Stimulated activated naive B cell treated with anti-CD40 and anti-IgM and Interleukin-4, amounts not matched to agents 10 μg/mL and 1 μg/mL and 100 μg/mL, for 72 hours (primary cell): Measurements from ENCODE around the gene LGALSL.

Experiments
- ATAC-seq, 2 donors: fragments of 150-1000 bp; cut with Tn5 transposase; replicated peaks; 2 replicates each; pipeline ENCODE4 v1.10.0; 2021; ENCODE audit warnings: moderate library complexity in 1 of 2
- DNase-seq: peaks from one replicate; pipeline ENCODE4 v3.0.0; 2021
- H3K27ac Mint-ChIP-seq: one replicate; pipeline ENCODE4 v1.8.0; 2022; ENCODE audit warnings: mild to moderate bottlenecking, mixed read lengths
- H3K27me3 Mint-ChIP-seq, 2 donors: one replicate each; pipeline ENCODE4 v1.8.0; 2022; ENCODE audit warnings: mixed read lengths in 2 of 2
- H3K36me3 Mint-ChIP-seq, 2 donors: one replicate each; pipeline ENCODE4 v1.8.0; 2022; ENCODE audit warnings: mixed read lengths in 2 of 2, mild to moderate bottlenecking in 1 of 2
- H3K4me1 Mint-ChIP-seq, 2 donors: one replicate each; pipeline ENCODE4 v1.8.0; 2022; ENCODE audit warnings: mixed read lengths in 2 of 2, mild to moderate bottlenecking in 1 of 2
- H3K4me3 Mint-ChIP-seq, 2 donors: one replicate each; pipeline ENCODE4 v1.8.0; 2022; ENCODE audit warnings: mild to moderate bottlenecking in 2 of 2, mixed read lengths in 2 of 2, moderate library complexity in 1 of 2
- H3K9me3 Mint-ChIP-seq, 2 donors: one replicate each; pipeline ENCODE4 v1.8.0; 2022; ENCODE audit warnings: mixed read lengths in 2 of 2, mild to moderate bottlenecking in 1 of 2

Gene LGALSL

DNA sequence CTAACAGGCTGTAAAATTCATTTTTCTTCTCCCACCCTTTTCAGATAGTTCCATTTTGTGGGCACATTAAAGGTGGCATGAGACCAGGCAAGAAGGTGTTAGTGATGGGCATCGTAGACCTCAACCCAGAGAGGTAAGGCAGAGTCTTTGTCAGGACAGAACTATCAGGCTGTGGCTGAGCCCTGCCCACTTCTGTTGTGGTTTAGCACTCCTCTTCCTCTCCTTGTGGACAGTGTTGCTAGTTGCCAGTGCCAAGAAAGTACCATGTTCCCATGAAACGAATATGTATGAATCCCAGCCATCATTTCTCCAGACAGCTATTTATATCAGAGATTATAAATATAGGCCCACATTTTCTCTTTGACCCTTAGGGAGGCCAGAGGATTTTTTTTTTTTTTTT is 1.6 kb downstream of the LGALSL start:
- H3K4me1 Mint-ChIP-seq, result peaks cover 12 to 26% of the 10 kb centered on the region in 2 donors
- H3K27ac Mint-ChIP-seq, result no peak overlapping the region
- H3K4me3 Mint-ChIP-seq, result peak overlapping the region; percentile 78 to 84
- no peak for ATAC-seq
- DNase-seq, result no peak
- H3K36me3 Mint-ChIP-seq, result no peaks in the 10 kb centered on the region
- H3K9me3 Mint-ChIP-seq, result no peaks in the 10 kb centered on the region
- no peaks in the 10 kb centered on the region for H3K27me3 Mint-ChIP-seq

DNA sequence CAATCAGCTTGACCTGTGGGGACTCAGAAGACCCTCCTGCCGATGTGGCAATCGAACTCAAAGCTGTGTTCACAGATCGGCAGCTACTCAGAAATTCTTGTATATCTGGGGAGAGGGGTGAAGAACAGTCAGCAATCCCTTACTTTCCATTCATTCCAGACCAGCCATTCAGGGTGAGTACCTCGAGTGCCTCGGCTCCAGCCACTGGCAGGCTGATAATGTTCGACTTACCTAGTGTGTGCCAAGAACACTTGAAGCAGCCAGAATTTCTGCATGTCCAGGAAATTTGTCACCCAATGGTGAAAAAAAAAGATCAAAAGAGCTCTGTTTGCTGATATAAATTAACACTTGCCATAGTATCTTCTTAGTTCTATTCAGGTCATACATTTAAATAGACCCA is 2.3 kb downstream of the LGALSL start:
- Mint-ChIP-seq H3K9me3 (no peaks in the 10 kb centered on the region), H3K4me1 (peaks cover 12 to 26% of the 10 kb centered on the region in 2 donors), H3K27me3 (no peaks in the 10 kb centered on the region), H3K27ac (no peak overlapping the region), H3K36me3 (no peaks in the 10 kb centered on the region), H3K4me3 (no peak overlapping the region)
- DNase-seq, result no peak
- no peak for ATAC-seq

DNA sequence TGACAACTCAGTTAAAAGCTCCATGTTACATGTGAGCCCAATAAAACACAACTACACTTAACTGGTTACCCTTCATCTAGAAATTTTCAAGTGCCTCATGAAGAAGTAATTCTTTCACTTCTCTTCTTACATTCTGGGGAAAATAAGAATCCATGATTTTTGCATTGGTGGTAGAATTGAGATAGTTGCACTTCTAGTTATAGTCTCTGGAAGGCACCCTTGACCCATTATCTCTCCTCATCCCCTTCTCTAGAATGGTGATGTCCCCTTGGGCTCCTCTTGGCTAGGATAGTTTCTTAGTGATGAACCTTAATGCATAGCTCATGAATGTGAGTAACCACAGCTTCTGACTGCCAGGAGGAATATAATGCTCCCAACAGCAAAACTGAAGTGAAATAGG is 3.6 kb downstream of the LGALSL start:
- DNase-seq, result no peak
- Mint-ChIP-seq H3K36me3 (no peaks in the 10 kb centered on the region), H3K27ac (no peak overlapping the region), H3K4me3 (no peak overlapping the region), H3K4me1 (peaks cover 12 to 26% of the 10 kb centered on the region in 2 donors), H3K27me3 (no peaks in the 10 kb centered on the region), H3K9me3 (no peaks in the 10 kb centered on the region)
- no peak for ATAC-seq

DNA sequence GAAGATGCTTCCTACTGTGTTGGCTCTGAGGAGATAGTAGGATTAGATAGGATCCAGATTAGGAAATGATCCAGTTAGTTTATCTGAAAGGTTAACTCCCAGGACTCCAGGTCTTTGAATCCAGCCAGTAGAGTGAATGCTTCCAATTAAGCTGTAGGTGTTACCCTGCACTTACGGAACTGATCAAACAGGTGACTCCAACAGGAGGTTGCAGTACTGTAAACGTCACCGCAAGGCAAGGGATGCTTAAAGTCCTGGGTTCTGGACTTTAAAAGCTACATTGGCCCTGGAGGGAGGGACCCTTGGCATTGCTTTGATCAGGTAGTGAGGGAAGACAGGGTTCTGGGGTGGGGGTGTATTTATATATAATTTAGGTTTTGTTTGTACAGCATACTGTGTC is 5.6 kb downstream of the LGALSL start:
- H3K36me3 Mint-ChIP-seq, result no peaks in the 10 kb centered on the region
- ATAC-seq, result no peak
- no peak overlapping the region for H3K4me3 Mint-ChIP-seq

DNA sequence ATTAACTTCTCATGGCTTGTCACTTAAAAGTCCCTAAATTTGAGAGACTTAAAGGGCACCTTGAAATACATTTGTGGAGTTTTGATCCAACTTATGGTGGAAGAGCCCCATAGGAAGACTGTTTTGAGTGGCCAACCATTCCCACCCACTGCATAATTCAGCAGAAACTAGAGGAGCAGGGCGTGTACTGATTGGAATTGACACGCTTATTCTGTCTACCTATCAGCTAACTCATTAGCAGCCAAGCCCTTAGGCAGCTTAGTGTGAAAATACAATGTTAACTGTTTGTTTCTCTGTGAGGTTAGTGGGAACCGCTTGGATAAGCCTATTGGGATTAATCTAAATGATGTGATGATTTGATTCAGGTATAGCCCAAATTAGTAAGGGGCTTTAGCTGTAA is 6.4 kb downstream of the LGALSL start:
- ATAC-seq (no peak), DNase-seq (no peak)
- H3K9me3 Mint-ChIP-seq, result no peaks in the 10 kb centered on the region
- no peak overlapping the region for H3K27ac Mint-ChIP-seq
- H3K4me3 Mint-ChIP-seq, result no peak overlapping the region
- H3K36me3 Mint-ChIP-seq, result no peaks in the 10 kb centered on the region
- peaks cover 1 to 11% of the 10 kb centered on the region in 2 donors for H3K4me1 Mint-ChIP-seq
- no peaks in the 10 kb centered on the region for H3K27me3 Mint-ChIP-seq

More for the DNA sequence above, 5.6 kb downstream of the LGALSL start:
- Mint-ChIP-seq H3K4me1 (peaks cover 6 to 18% of the 10 kb centered on the region in 2 donors), H3K27me3 (no peaks in the 10 kb centered on the region), H3K27ac (no peak overlapping the region), H3K9me3 (no peaks in the 10 kb centered on the region)
- no peak for DNase-seq

DNA sequence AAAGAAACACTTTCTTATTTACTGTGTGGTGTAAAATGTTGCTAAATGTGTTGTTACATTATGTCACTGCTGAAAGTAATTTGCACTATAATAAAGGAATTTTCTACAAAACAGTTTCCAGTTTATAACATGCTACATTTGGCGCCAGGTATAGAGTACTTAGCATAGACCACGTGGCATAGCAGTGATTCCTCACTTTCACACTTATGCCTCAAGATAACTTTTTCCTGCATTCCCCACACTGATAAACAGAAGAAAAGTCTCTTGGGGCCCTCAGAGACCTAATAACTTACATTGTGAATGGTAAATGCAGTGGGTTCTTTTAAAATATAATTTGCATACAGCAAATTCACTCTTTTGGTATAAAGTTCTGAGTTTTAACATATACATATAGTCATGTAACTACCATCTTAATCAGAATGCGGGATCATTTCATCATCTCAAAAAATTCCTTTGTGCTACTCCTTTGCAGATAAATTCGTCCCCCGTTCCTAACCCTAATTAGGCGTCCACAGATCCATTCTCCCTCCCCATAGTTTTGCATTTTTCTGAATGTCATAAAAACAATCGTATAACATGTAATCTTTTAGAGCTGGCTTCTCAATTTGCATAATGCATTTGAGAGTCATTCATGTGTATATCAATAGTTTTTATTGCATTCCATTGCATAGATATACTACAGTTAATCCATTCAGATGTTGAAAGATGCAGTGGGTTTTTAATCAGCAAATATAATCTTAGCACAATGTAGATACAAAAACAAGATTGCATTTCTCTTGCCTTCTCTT is 7.5 kb downstream of the LGALSL start:
- ATAC-seq (no peak), DNase-seq (no peak)
- Mint-ChIP-seq H3K4me1 (peaks cover 0 to 8% of the 10 kb centered on the region in 2 donors), H3K4me3 (no peak overlapping the region), H3K27ac (no peak overlapping the region), H3K9me3 (no peaks in the 10 kb centered on the region), H3K36me3 (no peaks in the 10 kb centered on the region), H3K27me3 (no peaks in the 10 kb centered on the region)

DNA sequence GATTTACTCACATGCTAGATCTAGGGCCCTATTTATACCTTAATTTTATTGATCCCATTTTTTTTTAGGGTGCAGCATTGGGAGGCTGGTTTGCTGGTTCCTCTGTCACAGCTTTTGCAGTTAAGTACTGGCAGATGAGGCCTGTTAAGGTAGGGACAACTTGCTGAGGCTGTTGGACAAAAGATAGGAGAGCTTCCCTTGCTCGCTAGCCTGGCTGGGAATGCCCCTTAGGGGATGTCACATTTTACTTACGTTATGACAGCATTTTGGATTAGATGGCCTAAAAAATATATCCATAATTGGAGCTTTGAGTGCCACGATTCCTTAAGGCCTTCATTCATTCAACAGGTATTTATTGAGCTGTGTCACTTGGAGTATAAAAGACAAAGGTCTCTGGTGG is 8.2 kb downstream of the LGALSL start:
- Mint-ChIP-seq H3K36me3 (no peaks in the 10 kb centered on the region), H3K4me1 (peaks cover 0 to 5% of the 10 kb centered on the region in 2 donors), H3K9me3 (no peaks in the 10 kb centered on the region), H3K4me3 (no peak overlapping the region), H3K27me3 (no peaks in the 10 kb centered on the region), H3K27ac (no peak overlapping the region)
- DNase-seq (no peak), ATAC-seq (no peak)

DNA sequence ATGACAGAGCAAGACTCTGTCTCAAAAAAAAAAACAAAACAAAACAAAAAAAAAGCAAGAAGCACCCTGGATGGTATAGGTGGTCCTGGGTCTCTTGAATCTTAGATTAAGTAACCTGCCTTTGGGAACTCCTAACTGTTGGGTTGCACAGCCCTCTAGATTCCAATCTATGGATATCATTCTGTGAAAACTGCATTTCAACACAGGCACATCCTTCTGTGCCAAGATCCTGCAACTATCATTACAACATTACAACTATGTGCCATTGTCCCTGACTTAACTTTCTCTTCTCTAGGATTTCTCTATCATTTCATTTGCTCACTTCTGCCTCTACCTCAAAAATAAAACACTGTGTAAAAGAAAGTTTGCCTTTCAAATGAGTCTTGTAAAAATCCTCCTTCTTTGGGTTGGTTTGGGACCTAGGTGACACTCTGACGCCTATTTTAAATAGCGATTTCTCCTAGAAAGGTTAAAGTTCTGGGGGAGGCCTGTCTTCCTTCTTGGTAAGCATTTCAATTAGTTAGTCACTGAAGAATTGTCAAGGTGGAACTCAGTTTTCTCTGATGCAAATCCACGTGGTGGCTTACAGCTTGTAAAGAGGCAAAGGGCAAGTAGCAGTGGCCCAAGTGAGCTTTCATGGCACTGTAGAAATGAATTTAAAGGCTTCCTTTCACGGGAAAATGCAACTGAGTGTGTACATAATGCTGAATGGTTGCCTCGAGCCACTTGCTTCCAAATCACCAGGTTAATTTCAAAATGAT is 9.2 kb downstream of the LGALSL start:
- ATAC-seq (no peak), DNase-seq (no peak)
- no peak overlapping the region for H3K27ac Mint-ChIP-seq
- H3K9me3 Mint-ChIP-seq, result no peaks in the 10 kb centered on the region
- no peak overlapping the region for H3K4me3 Mint-ChIP-seq
- no peaks in the 10 kb centered on the region for H3K27me3 Mint-ChIP-seq
- no peaks in the 10 kb centered on the region for H3K36me3 Mint-ChIP-seq
- no peaks in the 10 kb centered on the region for H3K4me1 Mint-ChIP-seq

DNA sequence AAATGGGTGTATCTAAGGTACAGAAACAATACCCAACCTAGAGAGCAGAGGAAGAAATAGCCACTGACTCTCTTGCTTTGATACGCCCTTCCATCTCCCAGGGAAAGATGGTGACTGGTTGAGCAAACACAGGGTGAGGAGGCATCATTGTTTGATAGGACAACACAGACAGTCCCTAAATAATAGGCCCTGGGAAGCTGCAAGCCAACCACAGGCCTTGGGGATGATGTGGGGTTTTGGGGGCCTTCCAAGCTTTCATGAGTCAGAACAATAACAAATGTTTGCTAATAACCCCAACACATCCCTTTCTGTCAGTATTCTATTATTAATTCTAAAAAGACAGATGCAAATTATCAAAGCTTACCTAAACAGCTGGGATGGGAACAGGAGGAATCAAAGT is 9.8 kb downstream of the LGALSL start:
- no peak for DNase-seq
- no peak overlapping the region for H3K27ac Mint-ChIP-seq

DNA sequence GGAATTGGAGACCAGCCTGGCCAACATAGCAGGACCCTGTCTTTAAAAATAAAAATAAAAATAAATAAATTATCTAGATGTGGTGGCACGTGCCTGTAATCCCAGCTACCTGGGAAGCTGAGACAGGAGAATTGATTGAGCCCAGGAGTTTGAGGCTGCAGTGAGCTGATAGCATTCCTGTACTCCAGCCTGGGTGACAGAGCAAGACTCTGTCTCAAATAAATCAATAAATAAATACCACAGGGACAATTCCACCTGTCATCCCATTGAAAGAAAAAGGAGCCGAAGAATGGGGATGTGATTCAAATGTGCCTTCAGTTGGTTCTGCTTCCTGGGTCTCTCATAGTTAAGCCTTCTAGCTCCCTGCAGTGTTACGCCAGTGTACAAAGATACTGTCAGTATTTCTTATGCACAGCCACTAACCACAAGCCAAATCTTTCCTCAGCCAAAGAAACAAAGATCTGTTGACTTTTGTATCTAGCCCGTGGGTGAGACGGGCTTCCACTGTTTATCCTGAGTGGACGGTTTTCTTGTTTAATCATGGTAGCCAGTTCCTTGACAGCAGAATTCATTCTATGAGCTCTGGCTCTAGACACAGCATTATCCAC is 12.6 kb downstream of the LGALSL start:
- ATAC-seq, result no peak

More for the DNA sequence above, 9.8 kb downstream of the LGALSL start:
- H3K36me3 Mint-ChIP-seq, result no peaks in the 10 kb centered on the region
- H3K9me3 Mint-ChIP-seq, result no peaks in the 10 kb centered on the region
- no peaks in the 10 kb centered on the region for H3K4me1 Mint-ChIP-seq
- H3K4me3 Mint-ChIP-seq, result no peak overlapping the region
- no peak for ATAC-seq
- H3K27me3 Mint-ChIP-seq, result no peaks in the 10 kb centered on the region

DNA sequence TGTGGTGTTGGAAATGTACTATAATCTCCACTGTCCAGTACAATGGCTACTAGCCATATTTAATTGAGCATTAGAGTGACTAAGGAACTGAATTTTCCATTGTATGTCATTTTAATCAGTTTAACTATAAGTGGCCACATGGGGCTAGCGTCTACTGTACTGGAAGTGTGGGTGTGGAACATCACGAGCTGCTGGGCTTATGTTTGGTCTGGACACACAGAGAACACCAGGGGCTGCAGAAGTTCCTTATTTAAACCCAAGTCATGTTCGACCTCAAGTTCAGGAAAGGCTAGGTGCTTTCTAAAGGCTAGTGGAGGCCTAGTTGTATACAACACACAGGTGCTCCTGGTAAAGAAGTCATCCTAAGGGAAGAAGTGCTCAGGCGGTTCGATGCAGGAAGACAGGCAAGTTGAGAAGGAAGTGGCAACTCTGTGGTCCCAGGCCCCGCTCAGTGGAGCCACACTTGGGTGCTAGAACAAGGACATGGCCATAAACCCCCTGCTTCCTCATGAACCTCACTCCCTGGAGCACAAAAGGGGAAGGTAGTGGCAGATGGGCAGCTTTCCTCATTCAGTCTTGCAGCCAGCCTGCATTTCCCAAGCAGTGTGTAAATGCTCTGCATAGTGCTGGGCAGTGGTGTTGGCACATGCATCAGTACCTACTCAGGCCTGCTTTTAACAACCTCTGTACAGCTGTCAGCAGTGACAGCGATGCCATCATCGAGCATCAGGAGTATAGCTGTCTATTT is 13.3 kb downstream of the LGALSL start:
- Mint-ChIP-seq H3K36me3 (no peaks in the 10 kb centered on the region), H3K9me3 (no peaks in the 10 kb centered on the region), H3K27me3 (no peaks in the 10 kb centered on the region), H3K27ac (no peak overlapping the region), H3K4me1 (no peaks in the 10 kb centered on the region), H3K4me3 (no peak overlapping the region)
- DNase-seq (no peak), ATAC-seq (no peak)

More for the DNA sequence above, 12.6 kb downstream of the LGALSL start:
- no peak for DNase-seq
- Mint-ChIP-seq H3K4me1 (no peaks in the 10 kb centered on the region), H3K4me3 (no peak overlapping the region), H3K9me3 (no peaks in the 10 kb centered on the region), H3K27me3 (no peaks in the 10 kb centered on the region), H3K36me3 (no peaks in the 10 kb centered on the region), H3K27ac (no peak overlapping the region)

DNA sequence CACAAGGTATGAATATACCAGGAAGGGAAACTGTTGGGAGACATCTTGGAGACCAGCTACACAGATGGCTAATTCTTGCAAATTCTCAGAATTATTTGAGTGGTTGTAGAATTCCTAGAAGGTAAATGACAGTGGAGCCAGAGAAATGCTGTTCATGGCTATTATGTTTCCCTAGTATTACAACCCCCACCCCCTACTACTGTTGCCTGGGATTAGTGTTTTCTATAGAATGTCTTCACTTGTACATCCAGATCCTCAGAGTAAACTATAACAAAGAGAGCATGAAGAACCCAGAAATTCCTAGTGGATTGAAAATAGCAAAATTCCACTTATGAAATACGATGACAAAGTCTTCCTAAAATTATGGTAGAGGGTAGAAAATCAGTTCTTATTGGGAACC is 15.3 kb downstream of the LGALSL start:
- H3K27ac Mint-ChIP-seq, result no peak overlapping the region
- H3K9me3 Mint-ChIP-seq, result no peaks in the 10 kb centered on the region
- H3K4me3 Mint-ChIP-seq, result no peak overlapping the region
- DNase-seq (no peak), ATAC-seq (no peak)
- H3K4me1 Mint-ChIP-seq, result peaks cover 7 to 14% of the 10 kb centered on the region in 2 donors
- H3K27me3 Mint-ChIP-seq, result no peaks in the 10 kb centered on the region
- no peaks in the 10 kb centered on the region for H3K36me3 Mint-ChIP-seq

DNA sequence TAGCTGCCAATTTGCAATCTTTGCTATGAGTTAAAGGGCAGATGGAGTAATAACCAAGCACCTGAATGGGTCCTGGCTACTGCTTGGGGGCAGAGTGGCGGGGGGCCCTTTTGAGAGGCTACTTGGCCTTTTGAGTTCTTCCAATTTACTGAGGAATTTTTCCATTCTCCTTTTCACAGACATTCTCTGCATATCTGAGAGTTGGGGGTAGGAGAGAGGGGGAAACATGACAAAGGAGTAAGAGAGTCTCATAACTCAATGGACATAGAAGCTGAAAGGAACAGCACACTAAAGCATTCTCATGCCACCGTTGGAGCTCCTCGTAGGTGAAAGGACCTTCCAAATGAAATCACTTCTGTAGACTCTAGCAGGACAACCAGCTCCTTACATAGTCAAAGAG is 16.1 kb downstream of the LGALSL start:
- no peaks in the 10 kb centered on the region for H3K27me3 Mint-ChIP-seq
- H3K4me3 Mint-ChIP-seq, result no peak overlapping the region
- DNase-seq (no peak), ATAC-seq (no peak)
- no peaks in the 10 kb centered on the region for H3K36me3 Mint-ChIP-seq
- no peaks in the 10 kb centered on the region for H3K9me3 Mint-ChIP-seq
- H3K4me1 Mint-ChIP-seq, result peaks cover 13 to 21% of the 10 kb centered on the region in 2 donors
- H3K27ac Mint-ChIP-seq, result no peak overlapping the region

DNA sequence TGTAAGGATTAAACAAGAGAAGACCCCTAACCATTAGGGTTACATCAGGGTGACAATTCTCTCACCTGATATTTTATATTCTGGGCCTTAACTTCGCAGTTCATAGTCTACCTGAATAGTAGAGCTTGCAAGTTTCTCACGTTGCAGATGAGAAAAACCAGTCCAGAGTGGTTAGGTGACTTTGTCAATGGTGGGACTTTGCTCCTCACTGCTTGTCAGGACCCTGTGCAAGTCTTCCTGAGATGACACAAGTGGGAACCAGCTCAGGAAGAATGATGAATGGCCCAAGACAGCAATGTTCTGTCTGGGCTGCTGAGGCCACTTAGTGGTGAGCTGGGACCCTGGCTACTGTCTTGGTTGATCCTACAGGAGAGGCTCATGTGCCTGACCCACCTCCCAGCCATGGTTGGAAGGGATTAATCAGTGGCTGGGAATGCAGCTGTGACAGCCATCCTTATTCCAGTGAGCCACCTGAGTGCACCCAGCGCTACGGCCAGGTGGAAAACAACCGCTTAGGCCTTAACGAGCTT is 16.9 kb downstream of the LGALSL start:
- no peaks in the 10 kb centered on the region for H3K36me3 Mint-ChIP-seq
- no peak overlapping the region for H3K4me3 Mint-ChIP-seq
- DNase-seq (no peak), ATAC-seq (no peak)
- peaks cover 13 to 21% of the 10 kb centered on the region in 2 donors for H3K4me1 Mint-ChIP-seq
- no peaks in the 10 kb centered on the region for H3K9me3 Mint-ChIP-seq
- H3K27me3 Mint-ChIP-seq, result no peaks in the 10 kb centered on the region
- no peak overlapping the region for H3K27ac Mint-ChIP-seq
